ENCODE data around the gene SLC12A7.

The SLC12A7 gene

DNA sequence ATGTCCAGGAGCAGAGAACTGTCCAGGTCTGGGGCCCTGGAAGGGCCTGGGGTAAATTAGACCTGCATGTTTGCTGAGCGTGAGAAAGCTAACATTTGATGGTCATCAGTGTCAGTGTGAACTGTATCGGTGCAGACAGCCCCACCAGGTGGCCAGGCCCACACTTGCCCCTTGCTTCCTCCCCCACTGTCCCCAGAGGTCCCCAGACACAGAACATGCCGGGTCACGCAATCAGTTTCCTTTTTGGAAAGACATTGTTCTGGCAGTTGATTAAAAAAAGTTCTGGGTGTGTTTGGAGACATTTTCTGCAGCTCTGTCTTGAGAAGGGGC, 101.7 kb downstream of the SLC12A7 start:
- TF ChIP-seq, protein P1, sequence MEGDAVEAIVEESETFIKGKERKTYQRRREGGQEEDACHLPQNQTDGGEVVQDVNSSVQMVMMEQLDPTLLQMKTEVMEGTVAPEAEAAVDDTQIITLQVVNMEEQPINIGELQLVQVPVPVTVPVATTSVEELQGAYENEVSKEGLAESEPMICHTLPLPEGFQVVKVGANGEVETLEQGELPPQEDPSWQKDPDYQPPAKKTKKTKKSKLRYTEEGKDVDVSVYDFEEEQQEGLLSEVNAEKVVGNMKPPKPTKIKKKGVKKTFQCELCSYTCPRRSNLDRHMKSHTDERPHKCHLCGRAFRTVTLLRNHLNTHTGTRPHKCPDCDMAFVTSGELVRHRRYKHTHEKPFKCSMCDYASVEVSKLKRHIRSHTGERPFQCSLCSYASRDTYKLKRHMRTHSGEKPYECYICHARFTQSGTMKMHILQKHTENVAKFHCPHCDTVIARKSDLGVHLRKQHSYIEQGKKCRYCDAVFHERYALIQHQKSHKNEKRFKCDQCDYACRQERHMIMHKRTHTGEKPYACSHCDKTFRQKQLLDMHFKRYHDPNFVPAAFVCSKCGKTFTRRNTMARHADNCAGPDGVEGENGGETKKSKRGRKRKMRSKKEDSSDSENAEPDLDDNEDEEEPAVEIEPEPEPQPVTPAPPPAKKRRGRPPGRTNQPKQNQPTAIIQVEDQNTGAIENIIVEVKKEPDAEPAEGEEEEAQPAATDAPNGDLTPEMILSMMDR (IDR thresholded peaks at IDR 0.05; ENCODE audit: low read depth, low read length) = no peak
- in situ Hi-C loops (cut with HindIII; ENCODE audit: low sequenced_read_pairs) = no loop called here
- H3K4me3 ChIP-seq (ENCODE audit: low read depth, low read length) = no peak overlapping the region
- DNase-seq (ENCODE audit: low read depth, low spot score) = no peak

DNA sequence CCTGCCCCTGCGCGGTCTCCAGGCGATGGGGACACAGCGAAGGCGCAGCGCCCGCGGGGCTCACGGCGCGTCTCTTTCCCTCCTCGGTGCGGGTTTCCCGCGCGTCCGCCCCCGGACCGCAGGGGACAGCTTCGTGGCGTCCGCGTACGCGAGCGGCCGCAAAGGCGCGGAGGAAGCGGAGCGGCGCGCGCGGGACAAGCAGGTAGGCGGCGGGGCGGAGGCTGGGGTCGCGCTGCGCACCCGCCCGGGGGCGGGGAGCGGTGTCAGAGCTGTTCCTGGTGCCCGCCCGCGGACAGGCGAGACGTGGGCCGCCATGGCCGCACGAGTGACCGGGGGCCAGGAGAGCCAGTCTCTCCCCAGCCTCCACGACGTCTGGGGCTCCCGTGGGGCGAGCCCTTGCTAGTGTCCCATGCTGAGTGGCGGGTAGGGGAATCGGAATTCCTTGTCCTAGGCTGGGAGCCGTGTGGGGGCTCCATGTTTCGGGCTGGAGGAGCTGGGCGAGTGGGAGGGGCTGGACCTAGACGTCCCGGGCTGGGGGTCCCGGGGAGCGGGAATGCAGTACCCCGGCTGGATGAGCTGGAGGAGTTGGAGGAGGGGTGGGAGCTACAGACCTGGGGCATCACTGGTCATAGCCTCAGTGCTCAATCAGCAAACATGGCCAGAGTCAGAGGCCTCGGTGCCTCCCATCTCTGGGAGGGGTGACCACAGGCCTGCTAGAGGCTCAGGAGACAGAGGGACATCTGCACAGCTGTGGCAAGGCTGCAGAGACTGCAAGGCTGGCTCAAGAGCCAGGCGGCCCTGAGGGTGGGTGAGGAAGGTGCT, 102.3 kb downstream of the SLC12A7 start:
- in situ Hi-C loops (cut with HindIII; ENCODE audit: low sequenced_read_pairs) = no loop called here
- TF ChIP-seq, protein P1 (IDR thresholded peaks at IDR 0.05; ENCODE audit: low read depth, low read length) = no peak
- no peak overlapping the region for H3K4me3 ChIP-seq (ENCODE audit: low read depth, low read length)
- DNase-seq (ENCODE audit: low read depth, low spot score) = no peak

- no peak for DNase-seq (ENCODE audit: low read depth, low spot score)
- TF ChIP-seq, protein P1 (IDR thresholded peaks at IDR 0.05; ENCODE audit: low read depth, low read length) = peak; percentile 44
- no peak within 1 kb of the TSS for H3K4me3 ChIP-seq (ENCODE audit: low read depth, low read length)
- in situ Hi-C loops (cut with HindIII; ENCODE audit: low sequenced_read_pairs) = no loop called here
Measured at GRCh38 chr5:1008451-1009358, 103.2 kb downstream of the SLC12A7 start, which contains the start of gene NKD2. Gene NKD2, plus strand, starts transcription at chr5:1008802. Its CDS starts 256 bp downstream, at chr5:1009058.

DNA sequence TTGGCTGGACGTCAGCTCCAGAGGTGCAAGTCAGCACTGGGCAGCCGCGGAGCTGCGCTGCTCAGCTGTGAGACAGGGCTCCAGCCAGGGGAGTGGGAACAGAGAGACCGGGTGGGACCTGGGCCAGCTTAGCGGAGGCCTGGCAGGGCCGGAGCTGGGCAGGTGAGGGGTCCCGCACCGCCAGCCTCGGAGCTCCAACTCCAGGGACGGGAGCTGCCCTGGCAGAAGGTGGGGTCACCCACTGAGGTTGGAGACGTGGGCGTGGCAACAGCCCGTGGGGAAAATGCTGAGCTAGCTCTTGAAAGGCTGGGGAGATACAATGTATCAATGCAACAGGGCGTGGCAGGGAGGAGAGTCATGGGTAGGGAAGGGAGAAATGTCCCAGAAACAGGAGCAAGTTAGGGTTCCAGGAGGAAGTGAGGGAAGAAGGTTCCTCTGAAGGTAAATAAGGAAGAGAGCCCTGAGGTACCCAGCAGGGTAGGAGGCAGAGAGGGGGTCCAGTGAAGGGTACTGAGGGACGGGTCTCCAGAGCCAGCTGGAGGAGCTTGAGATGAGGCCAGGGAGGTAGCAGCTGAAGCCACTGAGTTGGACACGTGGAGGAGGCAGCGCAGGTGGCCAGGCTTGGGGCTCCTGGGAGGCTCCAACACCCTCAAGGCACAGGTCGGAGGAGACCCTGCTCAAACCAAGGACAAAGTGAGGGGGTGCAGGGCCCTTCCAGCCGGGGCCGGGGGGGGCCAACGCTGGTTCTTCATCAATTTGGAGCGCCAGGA, 104.0 kb downstream of the SLC12A7 start:
- TF ChIP-seq, protein P1 (IDR thresholded peaks at IDR 0.05; ENCODE audit: low read depth, low read length) = no peak
- no peak for DNase-seq (ENCODE audit: low read depth, low spot score)
- in situ Hi-C loops (cut with HindIII; ENCODE audit: low sequenced_read_pairs) = no loop called here
- no peak overlapping the region for H3K4me3 ChIP-seq (ENCODE audit: low read depth, low read length)

- TF ChIP-seq, protein P1 (IDR thresholded peaks at IDR 0.05; ENCODE audit: low read depth, low read length) = no peak
- no peak overlapping the region for H3K4me3 ChIP-seq (ENCODE audit: low read depth, low read length)
- in situ Hi-C loops (cut with HindIII; ENCODE audit: low sequenced_read_pairs) = no loop called here
- no peak for DNase-seq (ENCODE audit: low read depth, low spot score)
Measured at GRCh38 chr5:1007221-1007680, 104.6 kb downstream of the SLC12A7 start.

DNA sequence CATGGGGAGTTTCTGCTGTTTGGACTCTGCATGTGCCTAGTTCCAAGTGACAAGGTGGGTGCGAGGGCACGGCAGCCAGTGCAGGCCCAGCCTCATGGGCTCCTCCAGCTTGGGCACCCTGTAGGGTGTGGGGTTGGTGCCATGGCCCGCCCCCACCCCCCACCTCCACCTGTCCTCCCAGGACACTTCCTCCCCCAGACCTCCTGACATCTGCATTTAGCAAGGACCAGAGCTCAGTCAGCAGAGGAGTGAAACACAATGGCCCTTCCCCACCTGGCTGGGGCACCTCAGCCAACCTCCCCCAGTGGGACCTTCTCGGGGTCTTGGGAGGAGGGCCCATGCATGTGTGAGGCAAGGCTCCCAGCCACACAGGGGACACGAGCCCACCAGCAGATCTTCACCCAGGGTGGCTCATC, 105.2 kb downstream of the SLC12A7 start:
- in situ Hi-C loops (cut with HindIII; ENCODE audit: low sequenced_read_pairs) = no loop called here
- TF ChIP-seq, protein P1 (IDR thresholded peaks at IDR 0.05; ENCODE audit: low read depth, low read length) = no peak
- H3K4me3 ChIP-seq (ENCODE audit: low read depth, low read length) = no peak overlapping the region
- DNase-seq (ENCODE audit: low read depth, low spot score) = no peak
